Tibial nerve (tissue), 4 donors: ENCODE results near the gene SLC7A7. TPM values are rescaled to one million over a fixed set of nuclear protein-coding genes. Genes with fewer than 3 reads are reported as not detected.
A peak's percentile ranks its signal among the peaks of the same experiment; 100 is the strongest.

Source experiments
- DNase-seq, 2 donors: peaks; one replicate each; pipeline ENCODE4 v3.0.0-alpha.2; 2019; ENCODE audit warnings: low spot score in 2 of 2
- H3K27ac ChIP-seq, 4 donors: fragments of 200-600 bp; sonication (generic) in 3 of 4; one replicate each; pipeline ENCODE4 v1.5.1; 2017 to 2019; ENCODE audit warnings: mild to moderate bottlenecking in 1 of 4
- H3K27me3 ChIP-seq, 2 donors: fragments of 200-600 bp; sonication (generic) in 1 of 2; one replicate each; pipeline versions ENCODE4 v1.5.1 to v1.6.0; 2017 to 2019
- H3K36me3 ChIP-seq, 3 donors: fragments of 200-600 bp; sonication (generic); one replicate each; pipeline ENCODE4 v1.5.1; 2018 to 2019
- H3K4me1 ChIP-seq, 4 donors: fragments of 200-600 bp; sonication (generic) in 3 of 4; one replicate each; pipeline ENCODE4 v1.5.1; 2017 to 2019
- H3K4me3 ChIP-seq, 4 donors: fragments of 200-600 bp; sonication (generic) in 3 of 4; one replicate each; pipeline ENCODE4 v1.5.1; 2017 to 2019; ENCODE audit warnings: mild to moderate bottlenecking in 1 of 4, moderate library complexity in 1 of 4
- H3K9me3 ChIP-seq, 4 donors: fragments of 200-600 bp; sonication (generic) in 3 of 4; one replicate each; pipeline ENCODE4 v1.5.1; 2017 to 2019
- EP300 ChIP-seq, 2 donors: sonication (generic); formaldehyde crosslinking; IDR thresholded peaks; one replicate each; pipeline ENCODE4 v1.6.1; 2017; ENCODE audit warnings: antibody characterized with exemption in 2 of 2, mild to moderate bottlenecking in 1 of 2
- POLR2A ChIP-seq, 2 donors: fragments of 450-650 bp; IDR thresholded peaks; one replicate each; pipeline ENCODE4 v1.6.1; 2017; ENCODE audit warnings: antibody characterized with exemption in 2 of 2, mild to moderate bottlenecking in 2 of 2, moderate library complexity in 2 of 2
- WGBS, 2 donors: methylation state at CpG; one replicate each; pipeline ENCODE4 v1.1.5; 2018; 5-methylcytosine and 5-hydroxymethylcytosine counted together
- total RNA-seq, 4 donors: library from RNA; depleted of rRNA; stranded (reverse); fragments of >200 nt; gene quantifications; one replicate each; pipeline ENCODE4 v1.1.0, GENCODE V29; 2016
- TF ChIP-seq, protein P1 (sequence below), 5 experiments: fragments of 200-600 bp in 3 of 5; fragments of 450-650 bp in 2 of 5; sonication (generic) in 3 of 5; IDR thresholded peaks; one replicate each; pipeline ENCODE4 v1.5.1; 2016 to 2019; ENCODE audit warnings: antibody characterized with exemption in 5 of 5, mild to moderate bottlenecking in 3 of 5, moderate library complexity in 2 of 5

The SLC7A7 gene
- total RNA-seq, 4 donors from 2014 or later, result 8.4 to 39.8 (median 19.0) TPM

DNA sequence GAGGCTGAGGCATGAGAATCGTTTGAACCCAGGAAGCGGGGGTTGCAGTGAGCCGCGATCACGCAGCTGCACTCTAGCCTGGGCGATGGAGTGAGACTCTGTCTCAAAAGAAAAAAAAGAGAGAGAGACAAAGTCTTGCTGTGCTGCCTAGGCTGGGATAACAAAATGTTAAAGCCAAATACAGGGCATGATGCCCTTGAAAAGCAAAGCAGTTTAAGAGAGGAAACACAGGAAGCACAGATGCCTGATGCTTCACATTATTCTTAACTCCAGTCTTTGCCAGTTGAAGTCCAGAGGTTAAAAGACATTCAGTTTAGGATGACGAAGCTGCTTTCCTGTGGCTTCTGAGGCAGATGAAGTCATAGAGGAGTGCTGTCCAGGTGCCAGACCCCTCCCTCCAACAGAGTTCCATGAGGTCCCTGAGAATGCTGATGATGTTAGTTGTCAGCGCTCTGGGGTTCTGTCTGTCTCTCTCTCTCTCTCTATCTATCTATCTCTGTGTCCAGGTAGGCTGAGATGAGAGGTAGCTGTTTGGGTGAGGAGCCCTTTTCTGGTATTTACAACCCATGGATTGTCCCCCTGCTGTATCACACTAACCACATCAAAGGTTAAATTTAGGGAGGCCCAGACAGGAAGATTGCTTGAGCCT, 9.6 kb upstream of the SLC7A7 start:
- H3K27me3 ChIP-seq, result no peaks in the 10 kb centered on the region
- H3K36me3 ChIP-seq, result no peaks in the 10 kb centered on the region
- no peaks in the 10 kb centered on the region for H3K9me3 ChIP-seq
- TF ChIP-seq, protein P1, sequence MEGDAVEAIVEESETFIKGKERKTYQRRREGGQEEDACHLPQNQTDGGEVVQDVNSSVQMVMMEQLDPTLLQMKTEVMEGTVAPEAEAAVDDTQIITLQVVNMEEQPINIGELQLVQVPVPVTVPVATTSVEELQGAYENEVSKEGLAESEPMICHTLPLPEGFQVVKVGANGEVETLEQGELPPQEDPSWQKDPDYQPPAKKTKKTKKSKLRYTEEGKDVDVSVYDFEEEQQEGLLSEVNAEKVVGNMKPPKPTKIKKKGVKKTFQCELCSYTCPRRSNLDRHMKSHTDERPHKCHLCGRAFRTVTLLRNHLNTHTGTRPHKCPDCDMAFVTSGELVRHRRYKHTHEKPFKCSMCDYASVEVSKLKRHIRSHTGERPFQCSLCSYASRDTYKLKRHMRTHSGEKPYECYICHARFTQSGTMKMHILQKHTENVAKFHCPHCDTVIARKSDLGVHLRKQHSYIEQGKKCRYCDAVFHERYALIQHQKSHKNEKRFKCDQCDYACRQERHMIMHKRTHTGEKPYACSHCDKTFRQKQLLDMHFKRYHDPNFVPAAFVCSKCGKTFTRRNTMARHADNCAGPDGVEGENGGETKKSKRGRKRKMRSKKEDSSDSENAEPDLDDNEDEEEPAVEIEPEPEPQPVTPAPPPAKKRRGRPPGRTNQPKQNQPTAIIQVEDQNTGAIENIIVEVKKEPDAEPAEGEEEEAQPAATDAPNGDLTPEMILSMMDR (IDR thresholded peaks at IDR 0.05), result no peak
- TF ChIP-seq EP300 (IDR thresholded peaks at IDR 0.05), result no peak
- no peak for TF ChIP-seq POLR2A (IDR thresholded peaks at IDR 0.05)
- H3K4me1 ChIP-seq, result peaks cover 0 to 35% (median 5%) of the 10 kb centered on the region in 4 donors
- no peak overlapping the region for H3K27ac ChIP-seq
- no peak overlapping the region for H3K4me3 ChIP-seq
- 46 to 47% methylated on average over 8 of the region's 8 CpGs for WGBS, 2 donors
- DNase-seq, result no peak

DNA sequence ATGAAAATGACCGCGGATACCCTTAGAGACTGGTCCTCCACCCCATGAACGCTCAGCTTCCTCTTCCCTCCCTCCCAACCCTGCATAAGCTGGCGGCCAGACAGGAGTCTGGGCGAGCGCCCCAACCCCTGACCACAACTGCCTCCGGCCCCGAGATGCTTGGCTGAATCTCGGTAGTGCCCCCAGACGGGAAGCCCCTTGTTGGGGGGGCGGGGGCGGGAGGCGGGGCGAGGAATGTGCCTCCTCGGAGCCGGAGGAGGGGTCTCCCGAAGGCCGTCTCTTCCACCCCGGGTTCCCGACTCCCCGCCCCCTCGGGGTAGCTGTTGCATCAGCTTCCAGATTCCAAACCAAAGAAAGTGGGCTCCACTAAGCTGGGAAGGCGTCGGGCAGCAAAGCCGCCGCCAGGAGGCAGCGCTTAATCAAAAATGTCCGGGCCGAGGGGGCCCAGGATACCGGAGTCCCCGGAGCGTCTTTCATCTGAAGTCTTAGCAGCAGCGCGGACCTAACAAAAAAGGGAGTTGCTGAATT, 7.4 kb upstream of the SLC7A7 start:
- H3K27ac ChIP-seq, result peak overlapping the region in 3 of 4 donors; percentile 58 to 82 (median 74)
- no peaks in the 10 kb centered on the region for H3K27me3 ChIP-seq
- H3K4me3 ChIP-seq, result peak overlapping the region; percentile 14 to 58 (median 40)
- 0 to 2% methylated on average over 31 to 33 of the region's 34 CpGs for WGBS, 2 donors
- H3K36me3 ChIP-seq, result no peaks in the 10 kb centered on the region
- peak; percentile 56 to 69 for DNase-seq
- H3K4me1 ChIP-seq, result peaks cover 0 to 44% (median 13%) of the 10 kb centered on the region in 4 donors
- H3K9me3 ChIP-seq, result no peaks in the 10 kb centered on the region
- TF ChIP-seq EP300 (IDR thresholded peaks at IDR 0.05) (peak; percentile 30 to 51), POLR2A (IDR thresholded peaks at IDR 0.05) (no peak)
- TF ChIP-seq, protein P1 (IDR thresholded peaks at IDR 0.05), result peak; percentile 73 to 95 (median 87)

DNA sequence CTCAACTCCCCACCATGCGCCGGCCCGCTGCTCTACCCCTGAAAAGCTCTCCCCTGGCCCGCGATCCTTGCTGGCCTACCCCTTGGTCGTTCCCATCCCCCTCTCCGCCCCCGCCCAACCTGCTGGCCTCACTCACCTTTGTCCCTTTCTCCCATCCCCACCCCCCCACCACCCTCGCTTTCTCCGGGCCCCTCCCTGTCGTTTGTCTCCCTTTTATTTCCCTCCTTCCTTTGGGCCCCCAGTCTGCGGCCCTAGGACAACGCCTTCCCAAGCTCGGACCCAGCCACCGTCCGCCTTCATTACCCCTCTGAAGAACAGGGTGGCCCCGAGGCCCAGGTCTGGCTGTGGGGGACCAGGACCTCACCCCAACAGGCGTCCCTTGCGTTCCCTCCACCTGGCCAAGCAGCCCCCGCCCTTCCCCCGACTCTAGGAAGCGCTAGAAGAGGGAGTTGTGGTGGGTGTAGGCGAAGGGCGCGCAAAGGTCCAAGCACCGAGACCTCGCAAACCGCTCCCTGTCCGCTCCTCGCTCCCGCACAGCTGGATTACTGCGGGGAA, 6.9 kb upstream of the SLC7A7 start:
- Histone ChIP-seq H3K4me3 (peak overlapping the region; percentile 14 to 58 (median 40)), H3K27me3 (no peaks in the 10 kb centered on the region), H3K36me3 (no peaks in the 10 kb centered on the region), H3K27ac (peak overlapping the region in 3 of 4 donors; percentile 58 to 82 (median 74)), H3K4me1 (peaks cover 0 to 44% (median 13%) of the 10 kb centered on the region in 4 donors), H3K9me3 (no peaks in the 10 kb centered on the region)
- no peak for DNase-seq
- TF ChIP-seq EP300 (IDR thresholded peaks at IDR 0.05) (no peak), POLR2A (IDR thresholded peaks at IDR 0.05) (no peak)
- TF ChIP-seq, protein P1 (IDR thresholded peaks at IDR 0.05), result no peak
- 38 to 41% methylated on average over 32 of the region's 32 CpGs for WGBS, 2 donors

DNA sequence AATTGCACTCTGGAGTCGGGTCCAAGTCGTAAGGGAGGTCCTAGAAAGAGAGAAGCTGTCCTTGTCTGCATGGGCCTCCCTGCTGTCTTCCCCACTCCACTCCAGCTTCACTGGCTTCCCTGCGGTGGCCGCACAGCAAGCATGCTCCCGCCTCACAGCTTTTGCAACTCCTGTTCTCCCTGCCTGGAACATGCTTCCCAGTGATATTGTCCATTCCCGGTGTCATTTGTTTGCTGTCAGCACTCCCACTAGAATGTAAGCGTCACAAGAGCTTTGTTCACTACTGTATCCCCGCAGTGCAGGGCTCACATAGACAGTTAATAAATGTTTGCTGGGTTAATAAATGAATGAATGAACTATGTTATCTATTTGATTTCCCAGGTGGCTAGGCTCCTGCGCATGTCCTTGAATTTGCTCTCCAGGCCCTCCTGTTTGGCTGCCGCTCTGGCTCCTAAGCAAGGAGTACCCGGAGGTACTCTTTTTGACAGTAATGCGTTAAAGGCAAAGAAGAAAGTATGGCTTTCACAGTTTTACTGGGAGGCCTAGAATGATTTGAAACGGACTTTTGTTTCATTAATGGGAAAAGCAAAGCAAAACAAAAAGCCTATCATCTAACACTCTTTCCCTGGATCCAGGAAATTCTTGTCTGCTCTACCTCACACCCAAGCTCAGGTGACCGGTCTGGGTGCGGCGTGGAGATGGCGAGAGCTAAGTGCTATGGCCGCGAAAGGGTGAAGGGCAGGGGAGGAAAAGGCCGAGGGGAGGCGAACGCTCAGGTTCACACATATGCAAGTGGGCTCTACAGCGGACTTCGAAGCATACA, 6.2 kb upstream of the SLC7A7 start:
- H3K4me1 ChIP-seq, result peaks cover 0 to 44% (median 13%) of the 10 kb centered on the region in 4 donors
- TF ChIP-seq POLR2A (IDR thresholded peaks at IDR 0.05), result no peak
- no peak for TF ChIP-seq EP300 (IDR thresholded peaks at IDR 0.05)
- TF ChIP-seq, protein P1 (IDR thresholded peaks at IDR 0.05), result no peak
- 73 to 76% methylated on average over 24 of the region's 24 CpGs for WGBS, 2 donors

More for the DNA sequence above, 6.2 kb upstream of the SLC7A7 start:
- no peaks in the 10 kb centered on the region for H3K9me3 ChIP-seq
- no peak for DNase-seq
- no peak overlapping the region for H3K4me3 ChIP-seq
- no peaks in the 10 kb centered on the region for H3K27me3 ChIP-seq
- H3K27ac ChIP-seq, result peak overlapping the region in 1 of 4 donors; percentile 82
- no peaks in the 10 kb centered on the region for H3K36me3 ChIP-seq
